HG02759 (cell line): ENCODE data around the gene KYAT1.

Source experiments
- ATAC-seq: cut with Tn5 transposase; IDR thresholded peaks from one replicate; pipeline ENCODE4 v1.9.1; 2021; ENCODE audit warnings: mild to moderate bottlenecking, moderate library complexity; ENCODE audit not compliant: unreplicated experiment

KYAT1 gene

GRCh38 chr9:128881884-128882676 lies at the start of gene KYAT1, which contains the start of gene LRRC8A:
KYAT1 (minus strand) TSS chr9:128881950; CDS start chr9:128845405, 36,545 bp downstream.
LRRC8A (plus strand) TSS chr9:128882133; CDS start chr9:128907165, 25,032 bp downstream.
- ATAC-seq = peak; percentile 87

GRCh38 chr9:128929560-128929959 lies 47.8 kb upstream of the KYAT1 start:
- no peak for ATAC-seq

GRCh38 chr9:128928624-128929023 lies 46.9 kb upstream of the KYAT1 start:
- ATAC-seq = no peak

- no peak for ATAC-seq
Measured at GRCh38 chr9:128927731-128928411, 46.1 kb upstream of the KYAT1 start.

- no peak for ATAC-seq
Measured at GRCh38 chr9:128923493-128923883, 41.7 kb upstream of the KYAT1 start.

GRCh38 chr9:128921881-128922763 lies 40.4 kb upstream of the KYAT1 start:
- no peak for ATAC-seq

- no peak for ATAC-seq
Measured at GRCh38 chr9:128920381-128921058, 38.8 kb upstream of the KYAT1 start, which contains the start of gene PHYHD1. PHYHD1 (plus strand) TSS chr9:128920982; CDS start chr9:128922324, 1,342 bp downstream.

- ATAC-seq = no peak
Measured at GRCh38 chr9:128919402-128920089, 37.8 kb upstream of the KYAT1 start.

GRCh38 chr9:128918921-128919320 lies 37.2 kb upstream of the KYAT1 start:
- ATAC-seq = no peak

- no peak for ATAC-seq
Measured at GRCh38 chr9:128917151-128917849, 35.5 kb upstream of the KYAT1 start.

- ATAC-seq = no peak
Measured at GRCh38 chr9:128916745-128917144, 35.0 kb upstream of the KYAT1 start.

- no peak for ATAC-seq
Measured at GRCh38 chr9:128916204-128916603, 34.5 kb upstream of the KYAT1 start.

GRCh38 chr9:128913995-128914772 lies 32.4 kb upstream of the KYAT1 start:
- no peak for ATAC-seq

- ATAC-seq = no peak
Measured at GRCh38 chr9:128913048-128913900, 31.5 kb upstream of the KYAT1 start.

- no peak for ATAC-seq
Measured at GRCh38 chr9:128912270-128912853, 30.6 kb upstream of the KYAT1 start.

- no peak for ATAC-seq
Measured at GRCh38 chr9:128911529-128912035, 29.8 kb upstream of the KYAT1 start.

GRCh38 chr9:128910906-128911305 lies 29.2 kb upstream of the KYAT1 start:
- no peak for ATAC-seq
